HG03139 (cell line): ENCODE measurements around the gene CREB5.

Experiments
- ATAC-seq: cut with Tn5 transposase; IDR thresholded peaks from one replicate; pipeline ENCODE4 v1.9.1; 2021; ENCODE audit not compliant: unreplicated experiment

The CREB5 gene

GRCh38 chr7:28627896-28628295 is 215.6 kb downstream of the CREB5 start:
- no peak for ATAC-seq

GRCh38 chr7:28629216-28629842 is 217.0 kb downstream of the CREB5 start:
- no peak for ATAC-seq

- ATAC-seq = no peak
Observed at GRCh38 chr7:28630350-28630749, 218.0 kb downstream of the CREB5 start.

GRCh38 chr7:28631995-28632394 is 219.7 kb downstream of the CREB5 start:
- no peak for ATAC-seq

- ATAC-seq = no peak
Observed at GRCh38 chr7:28638914-28639313, 226.6 kb downstream of the CREB5 start.

GRCh38 chr7:28640001-28640400 is 227.7 kb downstream of the CREB5 start:
- no peak for ATAC-seq

GRCh38 chr7:28641752-28642545 is 229.6 kb downstream of the CREB5 start:
- no peak for ATAC-seq

- ATAC-seq = no peak
Observed at GRCh38 chr7:28643188-28643569, 230.9 kb downstream of the CREB5 start.

GRCh38 chr7:28643584-28644340 is 231.4 kb downstream of the CREB5 start:
- no peak for ATAC-seq

- no peak for ATAC-seq
Observed at GRCh38 chr7:28645866-28646265, 233.5 kb downstream of the CREB5 start.

GRCh38 chr7:28646376-28647075 is 234.2 kb downstream of the CREB5 start:
- ATAC-seq = no peak

GRCh38 chr7:28647076-28647421 is 234.7 kb downstream of the CREB5 start:
- ATAC-seq = no peak

GRCh38 chr7:28649189-28649588 is 236.9 kb downstream of the CREB5 start:
- ATAC-seq = no peak

GRCh38 chr7:28649811-28650210 is 237.5 kb downstream of the CREB5 start:
- no peak for ATAC-seq

- no peak for ATAC-seq
Observed at GRCh38 chr7:28654110-28654509, 241.8 kb downstream of the CREB5 start.

GRCh38 chr7:28656529-28656928 is 244.2 kb downstream of the CREB5 start:
- ATAC-seq = no peak

- ATAC-seq = no peak
Observed at GRCh38 chr7:28658381-28658780, 246.1 kb downstream of the CREB5 start.

GRCh38 chr7:28660132-28660531 is 247.8 kb downstream of the CREB5 start:
- ATAC-seq = no peak

GRCh38 chr7:28661826-28662595 is 249.7 kb downstream of the CREB5 start:
- no peak for ATAC-seq

GRCh38 chr7:28666154-28666553 is 253.8 kb downstream of the CREB5 start:
- ATAC-seq = no peak

GRCh38 chr7:28668085-28668484 is 255.8 kb downstream of the CREB5 start:
- ATAC-seq = no peak
